Stomach (tissue), 9 donors: ENCODE measurements around the gene GRK4. TPM values are rescaled to one million over a fixed set of nuclear protein-coding genes. Genes with fewer than 3 reads are reported as not detected.
A peak's percentile ranks its signal among the peaks of the same experiment; 100 is the strongest.

Experiments used
- DNase-seq, 2 donors: peaks; one replicate each; pipeline versions ENCODE4 v3.0.0 to v3.0.0-alpha.2; 2013 to 2019
- H3K27ac ChIP-seq, 5 donors: fragments of 200-600 bp in 4 of 5; sonication (generic) in 4 of 5; one replicate each; pipeline ENCODE4 v1.5.1; 2013 to 2019; ENCODE audit warnings: mild to moderate bottlenecking in 1 of 5, moderate library complexity in 1 of 5
- H3K27me3 ChIP-seq, 3 donors: fragments of 200-600 bp; sonication (generic); one replicate each; pipeline ENCODE4 v1.5.1; 2017 to 2019; ENCODE audit warnings: mixed run types in 1 of 3
- H3K36me3 ChIP-seq, 4 donors: fragments of 200-600 bp; sonication (generic); 1 replicate in 3 of 4; 2 replicates in 1 of 4; pipeline ENCODE4 v1.5.1; 2016 to 2019
- H3K4me1 ChIP-seq, 4 donors: fragments of 200-600 bp; sonication (generic); one replicate each; pipeline ENCODE4 v1.5.1; 2016 to 2019
- H3K4me3 ChIP-seq, 4 donors: fragments of 200-600 bp; sonication (generic) in 3 of 4; one replicate each; pipeline ENCODE4 v1.5.1; 2016 to 2019; ENCODE audit warnings: mild to moderate bottlenecking in 1 of 4
- H3K9me3 ChIP-seq, 4 donors: fragments of 200-600 bp; sonication (generic); one replicate each; pipeline ENCODE4 v1.5.1; 2016 to 2019
- EP300 ChIP-seq: sonication (generic); formaldehyde crosslinking; IDR thresholded peaks from one replicate; pipeline ENCODE4 v1.6.1; 2017; ENCODE audit warnings: antibody characterized with exemption
- POLR2A ChIP-seq, 4 donors: fragments of 450-650 bp; IDR thresholded peaks; one replicate each; pipeline ENCODE4 v1.6.1; 2016; ENCODE audit warnings: antibody characterized with exemption in 4 of 4, control low read depth in 2 of 4, mild to moderate bottlenecking in 1 of 4, moderate library complexity in 1 of 4
- POLR2AphosphoS5 ChIP-seq, 3 donors: sonication (generic); formaldehyde crosslinking; IDR thresholded peaks; one replicate each; pipeline ENCODE4 v1.6.1; 2016; ENCODE audit warnings: antibody characterized with exemption in 3 of 3
- WGBS, 5 donors: extraction: QIAGEN DNeasy Blood & Tissue Kit in 3 of 5; methylation state at CpG; one replicate each; pipeline versions ENCODE4 v1.1.5 to v1.1.7; 2013 to 2018; 5-methylcytosine and 5-hydroxymethylcytosine counted together
- intact Hi-C: fragments of 100-400 bp; cut with DNase I; formaldehyde crosslinking; loops from one replicate; pipeline ENCODE4 v1.15.1; 2023; ENCODE audit warnings: low total_unique reads
- polyA plus RNA-seq, 3 donors: library from polyadenylated mRNA; stranded (reverse); fragments of 200-250 nt; gene quantifications; one replicate each; pipeline ENCODE4 v1.2.3, GENCODE V29; 2013
- total RNA-seq, 5 donors: library from RNA; depleted of rRNA; stranded (reverse); fragments of >200 nt; gene quantifications; one replicate each; pipeline versions ENCODE4 v1.1.0 to v1.2.3, GENCODE V29; 2014 to 2016
- TF ChIP-seq, protein P1 (sequence below), 7 experiments: fragments of 450-650 bp in 4 of 7; fragments of 200-600 bp in 3 of 7; sonication (generic) in 3 of 7; IDR thresholded peaks; one replicate each; pipeline ENCODE4 v1.5.1; 2016 to 2019; ENCODE audit warnings: antibody characterized with exemption in 7 of 7, control low read depth in 2 of 7, mild to moderate bottlenecking in 1 of 7
- donor health status: healthy with polysubstance abuse.
- donor health status: Bipolar disorder and iron deficiency.
- donor health status: healthy.

GRK4 gene
- total and polyA plus RNA-seq, 8 donors, result 0.58 to 11.9 (median 5.1) TPM

DNA sequence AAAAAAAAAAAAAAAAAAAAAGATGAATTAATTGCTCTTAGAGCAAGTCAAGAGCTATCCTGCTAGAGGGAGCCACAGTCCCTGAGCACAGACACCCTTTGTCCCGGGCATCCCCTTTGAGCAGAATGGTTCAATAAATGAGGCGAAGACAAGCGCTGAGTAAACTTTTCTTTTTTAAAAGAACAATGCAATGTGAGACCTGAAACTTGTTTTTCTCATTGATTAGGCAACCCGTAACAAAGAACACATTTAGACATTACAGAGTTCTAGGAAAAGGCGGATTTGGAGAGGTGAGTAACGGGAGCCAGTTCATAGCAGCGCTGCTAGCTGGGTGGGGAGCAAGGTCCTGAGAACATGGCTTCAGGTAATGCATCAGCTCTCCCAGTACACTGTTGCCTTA, 46.1 kb downstream of the GRK4 start:
- DNase-seq, result peak in 1 of 2 donors; percentile 62
- 45 to 63% (median 55%) methylated on average over 7 of the region's 7 CpGs for whole genome bisulfite sequencing, 5 donors
- no peaks in the 10 kb centered on the region for H3K36me3 ChIP-seq
- no peaks in the 10 kb centered on the region for H3K27me3 ChIP-seq
- no peaks in the 10 kb centered on the region for H3K9me3 ChIP-seq
- intact Hi-C loops, result no loop called here
- no peak overlapping the region for H3K4me3 ChIP-seq
- H3K27ac ChIP-seq, result no peak overlapping the region
- peaks cover 18 to 30% (median 26%) of the 10 kb centered on the region in 4 donors for H3K4me1 ChIP-seq
- TF ChIP-seq, protein P1, sequence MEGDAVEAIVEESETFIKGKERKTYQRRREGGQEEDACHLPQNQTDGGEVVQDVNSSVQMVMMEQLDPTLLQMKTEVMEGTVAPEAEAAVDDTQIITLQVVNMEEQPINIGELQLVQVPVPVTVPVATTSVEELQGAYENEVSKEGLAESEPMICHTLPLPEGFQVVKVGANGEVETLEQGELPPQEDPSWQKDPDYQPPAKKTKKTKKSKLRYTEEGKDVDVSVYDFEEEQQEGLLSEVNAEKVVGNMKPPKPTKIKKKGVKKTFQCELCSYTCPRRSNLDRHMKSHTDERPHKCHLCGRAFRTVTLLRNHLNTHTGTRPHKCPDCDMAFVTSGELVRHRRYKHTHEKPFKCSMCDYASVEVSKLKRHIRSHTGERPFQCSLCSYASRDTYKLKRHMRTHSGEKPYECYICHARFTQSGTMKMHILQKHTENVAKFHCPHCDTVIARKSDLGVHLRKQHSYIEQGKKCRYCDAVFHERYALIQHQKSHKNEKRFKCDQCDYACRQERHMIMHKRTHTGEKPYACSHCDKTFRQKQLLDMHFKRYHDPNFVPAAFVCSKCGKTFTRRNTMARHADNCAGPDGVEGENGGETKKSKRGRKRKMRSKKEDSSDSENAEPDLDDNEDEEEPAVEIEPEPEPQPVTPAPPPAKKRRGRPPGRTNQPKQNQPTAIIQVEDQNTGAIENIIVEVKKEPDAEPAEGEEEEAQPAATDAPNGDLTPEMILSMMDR (IDR thresholded peaks at IDR 0.05), result peak in 1 of 7 experiments; percentile 29
- no peak for TF ChIP-seq POLR2AphosphoS5 (IDR thresholded peaks at IDR 0.05)

DNA sequence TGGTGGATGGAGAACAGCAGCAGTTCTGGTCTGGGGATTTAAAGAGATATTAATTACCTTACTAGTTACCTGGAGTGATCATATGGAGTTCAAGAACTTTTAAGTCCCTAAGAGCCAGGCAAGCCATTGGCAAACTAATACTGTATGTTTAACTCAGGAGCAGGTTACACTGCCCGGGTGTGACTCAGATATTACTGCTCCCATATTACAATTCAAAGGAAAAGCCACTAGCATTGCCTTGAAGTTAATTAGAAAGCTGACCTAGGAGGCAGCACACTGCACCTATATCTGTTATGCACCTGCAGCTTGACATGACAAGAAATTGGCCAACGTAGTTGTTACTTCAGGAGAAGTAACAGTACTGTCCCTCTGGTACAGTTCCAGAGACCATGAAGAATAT, 47.2 kb downstream of the GRK4 start:
- peaks cover 18 to 30% (median 27%) of the 10 kb centered on the region in 4 donors for H3K4me1 ChIP-seq
- TF ChIP-seq POLR2A (IDR thresholded peaks at IDR 0.05) (no peak), POLR2AphosphoS5 (IDR thresholded peaks at IDR 0.05) (no peak), EP300 (no peak)
- TF ChIP-seq, protein P1 (IDR thresholded peaks at IDR 0.05), result no peak
- intact Hi-C loops, result no loop called here
- 29 to 54% (median 35%) methylated on average over 2 of the region's 2 CpGs for WGBS, 5 donors
- peak overlapping the region in 4 of 5 donors; percentile 34 to 76 (median 54) for H3K27ac ChIP-seq
- no peaks in the 10 kb centered on the region for H3K36me3 ChIP-seq
- H3K27me3 ChIP-seq, result no peaks in the 10 kb centered on the region
- no peaks in the 10 kb centered on the region for H3K9me3 ChIP-seq
- H3K4me3 ChIP-seq, result no peak overlapping the region
- peak in 1 of 2 donors; percentile 47 for DNase-seq

DNA sequence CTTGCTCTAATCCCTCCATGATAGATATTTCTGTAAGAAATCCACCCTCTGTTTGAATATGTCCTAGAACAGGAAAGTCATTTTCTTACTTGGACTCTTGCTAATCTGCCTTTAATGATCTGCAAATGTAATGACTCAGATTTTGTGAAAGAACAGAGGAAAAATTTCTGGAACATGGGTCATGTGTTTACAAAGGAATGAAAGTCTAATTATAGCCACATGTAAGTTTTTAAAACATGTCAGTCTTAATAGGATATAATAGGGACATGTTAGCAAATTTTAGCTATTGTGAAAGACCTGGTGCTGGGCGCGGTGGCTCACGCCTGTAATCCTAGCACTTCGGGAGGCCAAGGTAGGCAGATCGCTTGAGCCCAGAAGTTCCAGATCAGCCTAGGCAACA, 47.6 kb downstream of the GRK4 start:
- peaks cover 18 to 30% (median 27%) of the 10 kb centered on the region in 4 donors for H3K4me1 ChIP-seq
- H3K36me3 ChIP-seq, result no peaks in the 10 kb centered on the region
- H3K27ac ChIP-seq, result peak overlapping the region; percentile 34 to 76 (median 63)
- WGBS, 5 donors, result 50 to 59% (median 55%) methylated on average over 5 of the region's 5 CpGs
- H3K27me3 ChIP-seq, result no peaks in the 10 kb centered on the region
- H3K9me3 ChIP-seq, result no peaks in the 10 kb centered on the region
- no peak overlapping the region for H3K4me3 ChIP-seq
- intact Hi-C loops, result no loop called here
- peak in 1 of 2 donors; percentile 45 for DNase-seq
- no peak for TF ChIP-seq POLR2A (IDR thresholded peaks at IDR 0.05)
- no peak for TF ChIP-seq POLR2AphosphoS5 (IDR thresholded peaks at IDR 0.05)
- no peak for TF ChIP-seq EP300
- TF ChIP-seq, protein P1 (IDR thresholded peaks at IDR 0.05), result no peak

DNA sequence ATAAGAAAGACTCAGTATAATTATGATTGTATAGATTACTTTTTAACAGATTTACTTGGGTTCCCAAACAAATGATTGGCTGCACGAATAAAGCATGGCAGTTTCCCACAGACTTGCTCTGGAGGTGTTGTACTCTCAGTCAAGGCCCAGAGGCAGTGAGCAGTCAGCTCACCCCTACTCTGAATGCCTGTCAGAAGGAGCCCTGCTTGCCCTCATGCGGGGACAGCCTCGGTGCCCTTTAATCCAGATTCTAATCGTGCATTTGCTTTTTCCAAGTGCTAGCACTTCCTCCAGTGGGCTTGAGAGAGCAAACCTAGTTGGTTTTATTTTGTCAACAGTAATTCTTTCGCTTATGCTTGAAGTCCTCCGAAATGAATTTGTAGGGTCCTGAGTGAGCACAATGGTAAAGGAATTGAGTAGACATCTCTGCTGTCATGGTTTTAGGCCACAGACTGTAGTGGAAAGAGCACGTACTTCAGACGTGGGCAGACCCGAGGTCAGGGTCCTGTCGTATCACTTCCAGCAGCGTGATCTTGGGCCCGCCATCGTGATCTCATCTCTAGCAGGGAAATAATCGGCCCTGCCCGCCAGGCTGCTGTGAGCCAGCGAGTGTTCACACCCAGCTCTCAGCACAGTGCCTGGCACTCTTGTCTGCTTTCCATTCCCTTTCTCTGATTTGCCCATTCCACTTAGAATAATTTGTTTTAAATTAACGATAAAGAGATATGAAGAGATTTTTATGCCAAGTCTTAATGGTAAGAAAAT, 48.3 kb downstream of the GRK4 start:
- TF ChIP-seq, protein P1 (IDR thresholded peaks at IDR 0.05), result no peak
- no peak for TF ChIP-seq POLR2A (IDR thresholded peaks at IDR 0.05)
- no peak for TF ChIP-seq POLR2AphosphoS5 (IDR thresholded peaks at IDR 0.05)
- TF ChIP-seq EP300, result no peak
- Histone ChIP-seq H3K27ac (peak overlapping the region; percentile 34 to 76 (median 54)), H3K4me3 (no peak overlapping the region), H3K9me3 (no peaks in the 10 kb centered on the region), H3K27me3 (no peaks in the 10 kb centered on the region), H3K36me3 (no peaks in the 10 kb centered on the region), H3K4me1 (peaks cover 18 to 30% (median 27%) of the 10 kb centered on the region in 4 donors)
- peak in 1 of 2 donors; percentile 21 for DNase-seq
- 46 to 76% (median 68%) methylated on average over 17 of the region's 17 CpGs for WGBS, 5 donors
- intact Hi-C loops, result no loop called here
